Suprapubic skin (tissue), 3 donors: ENCODE results near the gene CLPSL2.

Experiments
- EP300 ChIP-seq: sonication (generic); formaldehyde crosslinking; IDR thresholded peaks from one replicate; pipeline ENCODE4 v1.6.1; 2017; ENCODE audit warnings: antibody characterized with exemption
- POLR2A ChIP-seq, 2 donors: fragments of 450-650 bp; IDR thresholded peaks; one replicate each; pipeline ENCODE4 v1.6.1; 2017; ENCODE audit warnings: antibody characterized with exemption in 2 of 2, mild to moderate bottlenecking in 2 of 2, moderate library complexity in 2 of 2
- TF ChIP-seq, protein P1 (sequence below), 2 donors: fragments of 200-600 bp in 1 of 2; fragments of 450-650 bp in 1 of 2; sonication (generic) in 1 of 2; IDR thresholded peaks; one replicate each; pipeline ENCODE4 v1.5.1; 2016 to 2019; ENCODE audit warnings: antibody characterized with exemption in 2 of 2, mild to moderate bottlenecking in 1 of 2, moderate library complexity in 1 of 2

- TF ChIP-seq POLR2A (IDR thresholded peaks at IDR 0.05) = no peak
- TF ChIP-seq, protein P1, sequence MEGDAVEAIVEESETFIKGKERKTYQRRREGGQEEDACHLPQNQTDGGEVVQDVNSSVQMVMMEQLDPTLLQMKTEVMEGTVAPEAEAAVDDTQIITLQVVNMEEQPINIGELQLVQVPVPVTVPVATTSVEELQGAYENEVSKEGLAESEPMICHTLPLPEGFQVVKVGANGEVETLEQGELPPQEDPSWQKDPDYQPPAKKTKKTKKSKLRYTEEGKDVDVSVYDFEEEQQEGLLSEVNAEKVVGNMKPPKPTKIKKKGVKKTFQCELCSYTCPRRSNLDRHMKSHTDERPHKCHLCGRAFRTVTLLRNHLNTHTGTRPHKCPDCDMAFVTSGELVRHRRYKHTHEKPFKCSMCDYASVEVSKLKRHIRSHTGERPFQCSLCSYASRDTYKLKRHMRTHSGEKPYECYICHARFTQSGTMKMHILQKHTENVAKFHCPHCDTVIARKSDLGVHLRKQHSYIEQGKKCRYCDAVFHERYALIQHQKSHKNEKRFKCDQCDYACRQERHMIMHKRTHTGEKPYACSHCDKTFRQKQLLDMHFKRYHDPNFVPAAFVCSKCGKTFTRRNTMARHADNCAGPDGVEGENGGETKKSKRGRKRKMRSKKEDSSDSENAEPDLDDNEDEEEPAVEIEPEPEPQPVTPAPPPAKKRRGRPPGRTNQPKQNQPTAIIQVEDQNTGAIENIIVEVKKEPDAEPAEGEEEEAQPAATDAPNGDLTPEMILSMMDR (IDR thresholded peaks at IDR 0.05) = no peak
- no peak for TF ChIP-seq EP300
Observed at GRCh38 chr6:35750557-35750956, 25.8 kb upstream of the CLPSL2 start.
